HG03354 (cell line): ENCODE data around the gene TSSC4.
A peak's percentile ranks its signal among the peaks of the same experiment; 100 is the strongest.

Experiments used
- ATAC-seq: cut with Tn5 transposase; IDR thresholded peaks from one replicate; pipeline ENCODE4 v1.9.1; 2021; ENCODE audit warnings: mild to moderate bottlenecking; ENCODE audit not compliant: unreplicated experiment, poor library complexity, severe bottlenecking

The TSSC4 gene

DNA sequence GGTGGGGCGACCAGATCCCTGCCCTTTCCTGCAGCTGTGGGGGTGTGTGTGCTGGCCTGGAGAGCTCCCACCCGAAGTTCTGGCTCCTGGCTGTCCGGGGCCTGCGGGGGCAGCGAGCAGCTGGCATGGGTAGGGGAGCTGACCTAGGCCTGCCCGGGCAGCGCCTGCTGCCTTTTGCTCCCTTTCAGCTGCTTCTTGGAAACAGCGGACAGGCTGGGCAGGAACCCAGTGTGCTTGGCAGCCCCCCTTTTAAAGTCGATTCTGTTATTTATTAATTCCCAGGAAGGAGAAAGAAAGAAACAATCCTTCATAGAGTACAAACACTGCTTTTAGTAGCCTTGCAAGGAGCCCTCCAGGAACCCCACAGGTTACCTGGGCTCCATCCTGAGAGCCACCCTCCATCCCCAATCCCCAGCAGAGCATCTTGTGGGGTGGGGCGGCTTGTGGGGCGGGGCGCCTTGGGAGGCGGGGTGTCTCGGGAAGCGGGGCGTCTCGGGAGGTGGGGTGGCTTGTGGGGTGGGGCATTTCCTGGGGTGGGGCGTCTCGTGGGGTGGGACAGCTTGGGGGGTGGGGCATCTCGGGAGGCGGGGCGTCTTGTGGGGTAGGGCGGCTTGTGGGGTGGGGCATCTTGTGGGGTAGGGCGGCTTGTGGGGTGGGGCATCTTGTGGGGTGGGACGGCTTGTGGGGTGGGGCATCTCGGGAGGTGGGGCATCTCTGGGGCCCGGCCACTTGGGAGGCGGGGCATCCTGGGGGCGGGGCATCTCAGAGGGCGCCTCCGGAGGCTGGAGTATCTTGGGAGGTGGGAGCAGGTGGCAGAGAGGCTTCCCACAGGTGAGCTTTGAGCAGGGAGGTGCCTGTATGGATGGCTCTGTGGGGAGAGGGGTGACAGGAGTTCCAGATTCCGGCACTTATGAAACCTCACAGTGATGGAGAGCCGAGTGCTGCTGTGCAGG is 16.4 kb upstream of the TSSC4 start:
- no peak for ATAC-seq

DNA sequence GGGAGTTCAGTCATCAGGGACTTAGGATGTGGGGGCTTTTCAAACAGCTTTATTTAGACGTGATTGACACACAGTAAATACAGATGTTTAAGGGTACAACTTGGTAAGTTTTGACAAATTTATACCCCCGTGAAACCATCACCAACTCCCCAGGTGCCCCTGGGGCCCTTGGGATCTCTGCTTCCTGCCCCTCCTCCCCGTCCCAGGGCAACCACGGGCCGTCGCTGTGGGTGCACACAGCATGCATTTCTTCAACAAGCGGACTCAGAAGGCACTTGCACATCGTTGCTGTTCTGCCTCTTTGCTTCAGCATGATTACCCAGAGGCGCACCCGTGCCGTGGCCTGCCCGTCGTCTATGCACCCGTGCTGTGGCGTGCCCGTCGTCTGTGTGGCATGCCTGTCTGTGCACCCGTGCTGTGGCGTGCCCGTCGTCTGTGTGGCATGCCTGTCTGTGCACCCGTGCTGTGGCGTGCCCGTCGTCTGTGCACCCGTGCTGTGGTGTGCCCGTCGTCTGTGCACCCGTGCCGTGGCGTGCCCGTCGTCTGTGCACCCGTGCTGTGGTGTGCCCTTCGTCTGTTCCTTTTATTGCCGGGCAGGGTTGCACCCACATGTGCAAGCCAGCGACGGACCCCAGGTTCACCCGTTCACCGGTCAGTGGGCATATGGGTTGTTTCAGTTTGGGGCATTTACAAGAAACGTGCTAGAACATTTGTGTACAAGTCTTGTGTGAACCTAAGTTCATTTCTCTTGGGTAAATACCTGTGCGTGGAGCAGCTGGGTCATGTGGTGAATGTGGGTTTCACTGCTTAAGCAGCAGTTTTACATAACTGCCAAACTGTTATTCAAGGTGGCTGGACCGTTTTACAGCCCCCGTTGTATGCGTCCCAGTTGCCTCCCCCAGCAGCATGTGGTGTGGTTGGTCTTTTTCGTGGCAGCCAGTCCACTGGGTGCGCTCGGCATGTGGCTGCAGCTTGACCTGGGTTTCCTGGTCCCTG is 15.1 kb upstream of the TSSC4 start:
- ATAC-seq, result peak; percentile 51

DNA sequence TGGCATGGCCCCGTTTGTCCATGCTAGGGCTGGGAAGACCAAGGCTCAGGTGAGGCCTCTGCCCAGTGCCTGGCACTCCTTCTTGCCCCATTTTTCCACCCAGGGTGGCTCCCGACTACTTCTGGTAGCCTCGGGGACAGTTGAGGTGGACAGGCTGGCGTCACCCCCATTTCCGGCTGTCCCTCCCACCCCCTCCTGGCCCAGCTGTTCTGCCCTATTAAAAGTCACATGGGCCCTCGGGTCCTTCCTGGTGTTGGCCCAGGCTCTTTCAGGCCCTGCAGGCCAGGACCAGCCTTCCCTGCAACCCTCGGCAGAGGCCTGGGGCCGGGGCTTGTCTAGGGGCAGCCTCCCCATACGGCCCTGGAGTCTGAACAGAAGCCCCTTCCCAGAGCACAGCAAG is 14.0 kb upstream of the TSSC4 start:
- ATAC-seq, result no peak

DNA sequence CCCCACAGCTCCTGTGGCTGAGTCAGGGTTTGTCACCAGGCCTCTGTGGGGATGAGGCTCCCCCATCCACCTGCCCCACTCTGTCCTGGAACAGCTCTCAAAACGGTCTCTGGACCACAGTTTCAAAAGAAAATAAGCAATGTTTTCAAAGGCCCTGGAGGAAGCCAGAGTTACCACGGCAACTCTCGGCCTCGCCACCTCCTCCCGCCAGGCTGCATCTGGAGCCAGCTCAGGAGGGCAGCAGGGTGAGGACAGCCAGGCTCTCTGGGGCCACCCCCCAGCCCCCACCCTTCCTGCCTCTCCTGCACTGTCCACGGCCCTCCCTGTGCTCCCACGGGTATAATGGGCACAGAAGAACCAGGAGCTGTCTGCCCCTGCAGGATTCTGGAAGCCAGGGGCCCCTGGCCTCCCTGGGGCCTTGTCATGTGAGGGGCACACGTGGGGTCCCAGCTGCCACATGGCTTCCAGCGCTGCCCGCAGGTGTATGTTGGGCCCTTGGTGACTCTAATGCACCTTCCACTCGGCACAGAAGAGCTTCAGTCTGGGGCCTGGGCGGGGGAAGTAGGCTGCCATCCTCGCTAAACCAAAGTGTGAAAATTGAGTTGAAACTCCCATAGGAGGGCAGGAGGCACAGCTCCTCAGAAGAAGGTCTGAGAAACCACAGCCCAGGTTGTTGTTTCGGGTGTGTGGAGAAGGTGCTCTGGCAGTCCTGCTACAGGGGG is 13.1 kb upstream of the TSSC4 start:
- peak; percentile 27 for ATAC-seq

DNA sequence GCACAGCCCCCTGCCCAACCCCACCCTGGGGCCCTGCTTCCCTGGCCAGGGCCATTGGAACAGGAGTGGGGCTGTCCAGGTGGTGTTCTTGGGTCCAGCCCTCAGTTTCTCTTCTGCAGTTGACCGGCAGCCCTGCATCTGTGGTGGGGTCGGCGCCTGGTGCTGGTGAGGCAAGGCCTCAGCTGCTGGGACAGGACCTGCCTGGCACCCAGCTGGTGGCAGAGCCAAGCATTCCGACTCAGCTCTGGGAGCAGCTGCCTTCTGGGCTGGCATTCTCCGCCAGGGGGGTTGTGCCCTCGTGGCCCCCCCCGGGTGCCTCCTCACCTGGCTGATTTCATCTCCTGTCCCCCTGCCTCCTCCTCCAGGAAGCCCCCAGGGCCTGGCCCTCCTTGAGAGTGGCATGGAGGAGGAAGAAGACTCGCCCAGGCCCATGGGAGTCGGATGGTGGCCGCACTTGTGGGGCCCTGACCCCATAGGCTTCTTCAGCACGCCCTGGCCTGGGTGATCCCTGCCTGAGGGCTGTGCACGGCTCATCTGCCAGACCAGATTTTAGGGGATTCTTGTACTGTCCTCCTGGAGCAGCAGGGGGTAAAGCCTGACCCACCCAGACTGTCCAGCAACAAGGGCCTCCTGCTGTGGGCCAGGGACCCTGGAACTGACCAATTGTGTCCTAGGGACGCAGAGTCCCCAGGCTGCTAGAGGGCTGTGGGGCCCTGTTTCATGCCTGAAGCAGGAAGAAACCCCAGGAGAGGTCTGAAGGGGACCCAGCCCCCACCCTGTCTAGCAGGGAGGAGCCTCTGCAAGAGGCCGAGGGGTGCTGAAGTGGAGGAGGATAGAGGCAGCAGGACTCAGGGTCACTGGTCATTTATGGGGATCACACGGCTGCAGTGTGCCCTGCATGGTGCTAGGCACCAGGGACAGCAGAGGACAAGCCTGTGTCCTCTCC is 11.8 kb upstream of the TSSC4 start:
- no peak for ATAC-seq

DNA sequence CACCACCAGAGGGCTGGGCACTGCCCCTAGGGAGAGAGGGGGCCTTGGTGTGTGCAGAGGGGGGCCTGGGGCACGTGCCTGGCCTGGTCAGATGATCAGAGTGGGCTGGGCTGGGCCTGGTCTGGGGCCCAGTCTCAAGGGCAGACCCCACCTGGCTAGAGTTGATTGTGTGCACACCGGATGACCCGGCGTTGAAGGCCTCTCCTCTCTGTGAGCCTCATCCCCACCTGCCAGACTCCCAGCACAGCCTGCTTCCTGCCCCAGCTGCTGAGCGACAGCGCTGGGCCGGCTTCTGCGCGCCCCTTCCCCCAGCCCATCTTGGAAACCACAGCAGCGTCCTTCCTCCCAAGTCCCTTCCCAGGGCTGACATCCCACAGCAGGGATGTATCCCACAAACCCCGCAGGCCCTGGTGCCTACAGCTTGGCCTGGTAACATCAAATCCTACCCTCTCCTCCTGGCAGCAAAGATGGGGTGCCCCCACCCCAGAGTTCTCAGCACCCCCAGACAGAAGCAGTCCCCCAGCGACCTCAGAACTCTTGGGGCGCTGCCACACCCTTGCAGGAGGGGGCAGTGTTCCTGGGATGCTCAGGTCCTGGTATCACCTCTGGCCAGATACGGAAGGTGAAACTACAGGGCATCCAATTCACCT is 11.0 kb upstream of the TSSC4 start:
- no peak for ATAC-seq

DNA sequence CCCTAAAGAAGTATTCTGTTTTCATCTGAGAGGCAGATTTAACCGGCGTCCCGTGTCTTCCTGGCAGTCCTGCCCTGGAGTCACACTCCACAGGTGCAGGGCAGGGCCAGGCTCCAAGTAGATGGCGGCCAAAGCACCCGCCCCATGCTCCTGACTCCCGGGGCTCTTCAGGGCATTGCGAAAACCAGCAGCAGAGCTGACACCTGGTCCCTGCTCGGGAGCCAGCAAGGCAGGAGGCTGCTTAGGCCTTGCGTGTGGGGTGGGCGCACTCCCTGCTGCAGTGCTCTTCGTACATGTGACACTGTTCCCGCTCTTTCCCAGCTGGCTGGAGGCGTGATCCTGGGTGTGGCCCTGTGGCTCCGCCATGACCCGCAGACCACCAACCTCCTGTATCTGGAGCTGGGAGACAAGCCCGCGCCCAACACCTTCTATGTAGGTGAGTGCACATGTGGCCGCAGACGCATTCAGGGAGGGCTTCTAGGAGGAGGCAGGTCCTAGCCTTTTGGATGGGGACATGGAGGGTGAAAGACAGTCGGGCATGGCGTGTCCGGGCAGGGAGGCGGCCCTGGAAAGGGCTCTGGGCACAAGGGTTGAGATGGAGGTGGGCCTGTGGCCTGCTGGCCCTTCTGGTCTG is 10.3 kb upstream of the TSSC4 start:
- ATAC-seq, result no peak

DNA sequence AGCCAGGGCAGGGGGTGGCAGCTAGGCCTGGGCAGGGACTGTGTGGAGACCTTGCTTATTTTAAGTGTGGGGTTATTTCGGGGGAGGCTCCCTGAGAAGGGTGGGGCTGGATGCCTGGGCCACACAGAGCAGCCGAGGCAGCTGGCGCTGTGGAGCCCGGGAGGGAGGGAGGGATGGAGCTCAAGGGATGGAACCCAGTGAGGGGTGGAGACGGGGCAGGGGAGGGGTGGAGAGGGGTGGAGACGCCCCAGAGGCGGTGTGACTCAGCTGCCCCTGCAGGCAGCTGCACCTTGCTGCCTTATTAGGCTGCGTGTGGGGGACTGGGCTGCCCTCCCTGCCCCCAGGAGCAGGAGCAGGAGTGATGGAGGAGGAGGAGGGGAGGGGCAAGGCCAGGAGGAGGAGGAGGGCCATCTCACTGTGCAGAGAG is 9.8 kb upstream of the TSSC4 start:
- no peak for ATAC-seq

DNA sequence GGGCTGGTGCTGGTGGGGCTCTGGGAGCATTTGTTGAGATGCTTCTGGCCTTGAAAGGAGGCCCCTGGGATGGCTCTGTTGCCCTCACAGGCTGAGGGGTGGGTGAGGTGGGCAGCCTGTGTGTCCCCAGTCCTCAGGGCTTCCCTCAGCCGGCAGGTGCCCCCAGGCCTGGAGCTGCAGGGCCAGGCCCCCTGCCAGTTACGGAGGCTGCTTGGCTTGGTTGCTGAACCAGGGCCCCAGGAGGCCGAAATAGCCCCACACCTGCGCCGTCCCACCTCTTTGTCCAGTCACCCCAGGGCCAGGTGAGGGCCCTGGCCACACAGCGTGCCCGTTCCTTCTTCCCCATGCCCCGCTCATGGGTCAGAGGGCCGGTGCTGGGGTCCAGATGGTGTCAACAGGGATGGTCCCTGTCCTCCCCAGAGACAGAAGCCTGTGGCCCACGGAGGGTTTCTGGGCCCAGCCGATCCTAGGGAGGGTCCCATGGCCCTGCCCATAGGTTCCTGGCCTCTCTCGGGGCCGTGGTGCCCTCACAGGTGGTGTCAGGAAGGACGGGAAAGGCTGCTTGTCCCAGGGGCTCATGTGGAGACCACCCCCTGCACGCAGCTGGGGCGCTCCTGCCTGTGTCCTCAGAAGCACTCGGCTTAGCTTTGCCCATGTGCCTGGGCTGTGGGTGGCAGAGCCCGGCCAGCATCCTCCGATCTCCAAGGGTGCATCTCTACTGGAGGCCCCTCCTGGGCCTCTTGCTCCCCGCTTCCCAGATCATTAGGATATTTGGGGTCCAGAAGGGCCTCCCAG is 9.2 kb upstream of the TSSC4 start:
- no peak for ATAC-seq

DNA sequence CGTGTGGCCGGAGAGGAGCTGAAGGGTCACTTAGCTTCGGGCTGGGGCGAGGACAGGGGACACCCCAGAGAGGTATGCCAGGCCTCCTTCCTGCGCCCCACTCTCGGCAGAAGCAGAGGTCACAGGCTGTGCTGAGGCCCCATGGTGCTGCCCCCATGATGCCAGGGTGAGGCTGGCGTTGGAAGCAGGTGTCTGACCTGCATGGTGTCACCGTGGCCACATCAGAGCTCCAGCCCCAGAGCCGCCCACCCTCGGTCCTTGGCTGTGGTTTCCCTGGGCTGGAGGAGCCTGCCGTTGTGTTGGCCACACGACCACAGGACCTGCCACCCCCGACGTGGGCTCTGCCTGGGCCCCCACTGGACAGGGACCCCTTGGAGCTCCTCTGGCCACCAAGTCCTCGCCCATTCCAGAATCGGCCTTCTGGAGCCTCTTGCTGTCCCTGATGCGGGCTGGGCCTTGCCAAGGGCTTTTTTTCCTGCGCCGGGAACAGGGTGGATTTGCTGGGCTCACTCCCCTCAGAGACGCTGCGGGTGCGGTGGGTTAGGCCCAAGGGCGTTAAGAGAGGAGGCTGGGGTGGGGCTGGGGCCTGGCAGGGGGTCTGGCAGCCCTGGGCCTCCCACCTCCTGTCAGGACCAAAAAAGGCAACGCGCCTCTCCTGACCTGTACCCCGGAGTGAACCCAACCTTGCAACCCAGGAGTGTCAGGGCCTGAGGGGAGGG is 8.2 kb upstream of the TSSC4 start:
- ATAC-seq, result no peak

DNA sequence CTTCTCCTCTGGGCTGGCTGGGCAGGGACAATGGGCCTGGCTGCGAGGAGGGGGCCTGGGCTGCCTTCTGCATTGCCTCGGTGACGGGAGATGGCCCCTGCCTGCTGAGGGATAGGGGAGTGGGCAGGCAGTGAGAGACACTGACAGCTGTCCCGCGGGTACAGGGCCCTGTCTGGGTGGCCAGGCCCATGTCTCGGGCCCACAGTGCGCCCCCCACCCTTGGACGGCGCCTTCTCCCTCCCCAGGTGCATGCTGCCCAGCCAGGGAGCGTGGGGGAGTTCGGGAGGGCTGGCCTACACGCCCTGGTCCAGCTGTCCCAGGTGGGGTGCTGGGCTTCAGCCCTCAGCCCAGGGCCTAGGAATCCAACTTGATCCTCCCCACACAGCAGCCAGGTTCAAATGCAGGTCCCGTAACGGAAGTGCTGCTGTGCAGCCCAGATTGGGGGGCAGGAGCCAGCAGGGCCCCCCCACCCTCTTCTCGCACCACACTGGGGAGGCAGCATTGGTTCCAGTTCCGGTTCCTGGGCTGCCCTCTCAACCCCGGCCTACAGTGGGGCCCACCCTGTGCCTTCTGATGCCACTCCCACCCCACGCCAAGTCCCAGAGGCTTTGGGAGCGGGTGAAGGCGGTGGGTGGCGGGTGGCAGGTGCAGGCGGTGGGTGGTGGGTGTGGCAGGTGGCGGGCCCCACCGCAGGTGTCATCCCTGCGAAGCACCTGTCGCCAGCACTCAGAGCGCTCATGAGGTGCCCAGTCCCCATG is 7.3 kb upstream of the TSSC4 start:
- no peak for ATAC-seq

DNA sequence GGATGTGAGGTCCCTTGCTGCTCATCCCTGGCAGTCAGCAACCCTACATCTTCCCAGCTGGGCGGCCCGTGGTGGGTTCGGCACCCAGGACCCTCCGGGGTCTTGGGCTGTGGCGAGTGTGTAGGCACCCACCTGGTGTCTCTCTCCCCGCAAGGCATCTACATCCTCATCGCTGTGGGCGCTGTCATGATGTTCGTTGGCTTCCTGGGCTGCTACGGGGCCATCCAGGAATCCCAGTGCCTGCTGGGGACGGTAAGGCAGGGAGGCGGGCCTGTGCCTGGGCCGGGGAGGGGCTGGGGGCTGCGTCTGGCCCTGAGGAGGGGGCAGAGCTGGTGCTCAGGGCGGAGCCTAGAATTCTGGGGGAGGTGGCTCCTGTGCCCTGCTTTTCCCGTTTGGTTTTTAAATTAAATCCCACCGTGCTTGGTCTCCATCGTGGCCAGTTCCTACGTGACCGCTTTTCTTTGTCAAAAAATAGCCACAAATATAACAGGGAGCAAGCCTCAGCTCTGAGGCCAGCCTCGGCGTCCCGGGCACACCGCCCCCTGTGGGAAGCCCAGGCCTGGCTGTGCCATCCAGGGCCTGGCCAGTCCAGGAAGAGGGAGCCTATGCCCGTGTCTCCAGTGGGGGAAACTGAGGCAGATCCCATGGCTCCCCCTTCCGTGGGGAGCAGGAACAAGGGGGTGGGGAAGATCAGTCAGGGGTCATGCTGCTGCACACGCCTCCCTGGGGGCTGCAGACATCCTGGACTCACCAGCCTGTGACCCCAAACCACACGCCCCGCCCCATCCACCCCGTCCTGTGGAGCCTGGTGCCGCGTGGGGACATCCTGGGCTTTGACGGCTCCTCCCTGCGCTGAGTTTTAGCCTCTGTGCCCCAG is 6.4 kb upstream of the TSSC4 start:
- ATAC-seq, result no peak

DNA sequence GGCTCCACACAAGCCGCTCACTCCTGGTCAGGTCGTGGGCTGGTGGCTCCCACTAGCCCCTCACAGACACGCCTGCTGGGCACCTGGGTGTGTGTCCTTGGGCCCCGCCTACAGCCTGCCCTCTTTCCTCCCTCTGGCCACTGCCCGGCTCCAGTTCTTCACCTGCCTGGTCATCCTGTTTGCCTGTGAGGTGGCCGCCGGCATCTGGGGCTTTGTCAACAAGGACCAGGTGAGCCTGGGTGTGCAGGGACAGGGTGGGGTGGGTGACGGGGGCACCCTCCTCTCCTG is 5.8 kb upstream of the TSSC4 start:
- no peak for ATAC-seq

DNA sequence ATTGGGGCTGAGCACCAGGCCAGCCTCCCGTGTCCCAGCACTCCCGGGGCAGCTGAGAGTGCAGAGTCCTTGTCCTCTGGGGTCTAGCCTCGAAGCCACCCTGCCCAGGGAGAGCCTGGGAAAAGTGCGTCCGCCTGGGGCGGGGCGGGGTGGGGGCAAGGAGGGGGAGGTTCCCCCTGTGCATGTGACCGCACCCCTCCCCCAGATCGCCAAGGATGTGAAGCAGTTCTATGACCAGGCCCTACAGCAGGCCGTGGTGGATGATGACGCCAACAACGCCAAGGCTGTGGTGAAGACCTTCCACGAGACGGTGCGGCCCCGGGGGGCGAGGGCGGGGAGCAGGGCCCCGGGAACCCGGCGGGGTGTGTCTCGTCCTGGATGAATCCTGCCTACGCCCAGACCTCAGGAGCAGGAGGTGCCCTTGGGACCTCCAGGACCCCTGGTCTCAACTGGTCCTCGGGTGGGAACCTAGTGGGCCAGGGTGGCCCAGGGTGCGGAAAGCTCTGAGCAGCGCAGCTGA is 5.3 kb upstream of the TSSC4 start:
- ATAC-seq, result no peak

DNA sequence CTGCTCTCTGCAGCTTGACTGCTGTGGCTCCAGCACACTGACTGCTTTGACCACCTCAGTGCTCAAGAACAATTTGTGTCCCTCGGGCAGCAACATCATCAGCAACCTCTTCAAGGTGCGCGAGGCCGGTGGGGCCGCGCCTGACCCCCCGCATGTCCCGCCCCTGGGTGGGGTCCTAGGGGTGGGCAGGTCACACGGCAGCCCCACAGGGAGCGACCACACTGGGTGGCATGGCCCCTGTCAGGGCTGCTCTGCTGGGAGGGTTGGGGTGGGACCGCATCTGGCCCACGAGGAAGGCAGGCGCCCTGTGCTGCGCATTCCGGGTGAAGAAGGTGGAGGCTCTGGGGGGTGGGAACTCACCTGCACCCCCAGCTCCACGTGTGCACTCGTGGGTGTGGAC is 4.7 kb upstream of the TSSC4 start:
- ATAC-seq, result no peak
